ENCODE data around the gene WDR86.

WDR86 gene

DNA sequence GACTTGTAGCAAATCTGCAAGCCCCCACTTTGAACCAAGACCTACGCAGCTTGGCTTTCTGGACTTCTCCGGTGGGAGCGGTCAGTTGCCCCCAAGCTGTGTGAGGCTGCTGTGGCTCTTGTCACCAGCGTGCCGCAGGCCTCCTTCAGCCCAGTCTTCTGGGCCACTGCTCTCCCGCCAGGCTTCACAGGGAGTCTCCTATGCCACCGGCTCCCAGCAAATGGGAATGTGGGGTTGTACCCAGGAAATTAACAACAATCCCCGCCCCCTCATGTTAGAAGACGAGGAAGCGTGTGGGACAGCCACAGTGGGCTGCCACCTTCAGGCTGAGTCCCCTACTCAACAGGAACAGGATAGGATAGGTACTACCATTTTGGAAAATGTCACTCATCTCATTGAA lies 4.2 kb downstream of the WDR86 start:
- no peak for DNase-seq

DNA sequence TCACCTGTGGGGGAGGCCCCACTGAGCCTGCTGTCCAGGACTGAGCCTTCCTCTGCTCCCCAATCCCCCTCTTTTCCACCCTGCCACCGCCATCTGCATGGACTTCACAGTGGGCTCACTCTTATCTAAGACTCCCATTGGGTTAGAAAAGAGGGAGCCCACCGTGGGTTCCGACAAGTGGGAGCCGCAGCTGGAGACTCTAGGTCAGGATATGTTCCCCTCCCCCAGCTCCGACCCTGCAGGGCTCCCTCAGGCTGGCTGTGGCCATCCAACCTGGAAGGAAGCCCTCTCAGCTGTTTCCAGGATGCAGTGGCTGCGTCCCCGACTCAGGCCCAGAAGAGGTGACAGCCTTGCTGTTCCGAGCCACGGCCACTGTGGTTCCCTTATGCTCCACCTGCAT lies 4.8 kb downstream of the WDR86 start:
- DNase-seq = no peak

DNA sequence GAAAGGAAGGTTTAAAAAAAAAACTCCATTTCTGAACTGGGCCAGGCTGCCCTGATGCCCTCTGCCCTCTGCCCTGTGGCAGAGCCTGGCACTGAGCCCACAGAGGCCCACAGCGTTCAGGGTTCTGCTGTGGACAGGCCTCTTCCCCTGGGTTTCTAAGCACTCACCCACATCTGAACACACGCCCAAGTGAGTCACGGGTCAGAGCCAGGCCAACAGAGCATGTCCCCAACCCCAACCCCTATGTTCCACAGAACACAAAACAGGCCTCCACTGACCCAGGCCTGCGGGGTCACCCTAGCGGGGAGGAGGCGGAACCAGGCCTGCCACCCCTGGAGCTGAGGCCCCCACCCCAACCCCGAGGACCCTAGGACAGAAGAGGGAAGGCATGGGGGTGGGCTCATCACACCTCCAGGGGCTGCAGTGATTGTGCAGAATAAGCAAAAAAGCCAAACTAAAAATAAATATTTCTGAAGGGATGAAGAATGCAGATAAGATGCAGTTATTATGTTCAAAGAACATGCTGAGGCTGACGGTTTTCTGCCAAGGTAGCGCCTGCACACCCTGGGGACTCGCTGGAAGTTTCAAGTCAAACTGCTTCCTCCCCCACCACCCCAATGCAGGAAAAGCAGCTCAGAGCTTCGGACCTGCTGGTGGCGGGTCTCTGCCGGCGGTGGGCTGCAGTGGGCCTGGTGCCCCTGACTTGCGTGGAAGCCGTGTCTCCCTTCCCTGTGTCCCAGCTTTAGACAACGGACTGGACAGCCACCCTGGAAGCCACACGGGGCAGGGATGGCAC lies 5.4 kb downstream of the WDR86 start:
- DNase-seq = peak; percentile 62

DNA sequence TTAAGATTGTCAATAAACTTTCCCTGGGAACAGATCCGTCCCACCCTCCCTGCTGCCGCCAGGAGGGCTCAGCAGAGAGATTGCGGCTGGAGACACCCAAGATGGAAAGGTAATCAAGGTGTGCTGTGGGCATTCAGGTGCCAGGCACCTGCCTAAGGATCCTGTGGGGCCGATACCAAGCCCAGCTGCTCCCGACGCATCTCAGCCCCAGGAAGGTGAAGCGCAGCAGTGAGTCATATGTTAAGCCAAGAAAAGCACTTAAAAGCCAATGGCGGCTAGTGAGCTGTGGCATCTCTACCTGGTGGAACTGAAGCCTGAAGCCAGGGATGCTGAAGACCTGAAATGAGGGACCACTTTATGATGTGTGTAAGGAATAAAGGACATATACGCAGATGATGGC lies 6.1 kb downstream of the WDR86 start:
- DNase-seq = no peak

DNA sequence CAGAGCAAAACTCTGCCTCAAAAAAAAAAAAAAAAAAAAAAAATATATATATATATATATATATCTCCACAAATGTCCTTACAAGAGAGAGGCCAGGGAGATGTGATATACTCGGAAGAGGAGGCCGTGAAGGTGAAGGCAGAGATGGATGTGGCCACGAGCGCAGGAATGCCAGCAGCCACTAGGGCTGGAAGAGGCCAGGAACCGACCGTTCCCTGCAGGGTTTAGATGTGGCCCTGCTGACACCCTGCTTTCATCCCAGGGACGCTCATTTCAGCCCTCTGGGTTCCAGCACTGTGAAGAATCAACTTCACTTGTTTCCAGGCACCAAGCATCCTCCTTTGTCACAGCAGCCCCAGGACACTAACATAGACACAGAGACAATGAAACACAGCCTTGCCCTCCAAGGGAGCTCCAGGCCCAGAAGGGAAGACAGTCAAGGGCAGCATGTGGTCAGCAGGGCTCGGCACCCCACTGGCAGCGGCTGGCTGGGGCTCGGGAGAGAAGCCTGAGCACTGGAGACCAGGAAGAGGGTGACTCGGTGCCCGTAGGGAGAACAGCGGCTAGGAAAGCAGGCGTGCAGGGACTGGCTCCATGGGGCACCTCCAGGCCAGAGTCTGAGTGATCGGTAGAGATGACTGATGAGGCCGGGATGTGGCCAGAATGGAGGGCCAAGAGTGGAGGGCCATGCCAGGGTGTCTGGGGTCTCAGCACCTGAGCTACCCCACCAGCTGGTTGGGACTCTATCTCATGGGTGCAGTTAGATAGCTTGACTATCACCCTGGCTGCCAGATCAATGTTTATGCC lies 7.6 kb downstream of the WDR86 start:
- no peak for DNase-seq

DNA sequence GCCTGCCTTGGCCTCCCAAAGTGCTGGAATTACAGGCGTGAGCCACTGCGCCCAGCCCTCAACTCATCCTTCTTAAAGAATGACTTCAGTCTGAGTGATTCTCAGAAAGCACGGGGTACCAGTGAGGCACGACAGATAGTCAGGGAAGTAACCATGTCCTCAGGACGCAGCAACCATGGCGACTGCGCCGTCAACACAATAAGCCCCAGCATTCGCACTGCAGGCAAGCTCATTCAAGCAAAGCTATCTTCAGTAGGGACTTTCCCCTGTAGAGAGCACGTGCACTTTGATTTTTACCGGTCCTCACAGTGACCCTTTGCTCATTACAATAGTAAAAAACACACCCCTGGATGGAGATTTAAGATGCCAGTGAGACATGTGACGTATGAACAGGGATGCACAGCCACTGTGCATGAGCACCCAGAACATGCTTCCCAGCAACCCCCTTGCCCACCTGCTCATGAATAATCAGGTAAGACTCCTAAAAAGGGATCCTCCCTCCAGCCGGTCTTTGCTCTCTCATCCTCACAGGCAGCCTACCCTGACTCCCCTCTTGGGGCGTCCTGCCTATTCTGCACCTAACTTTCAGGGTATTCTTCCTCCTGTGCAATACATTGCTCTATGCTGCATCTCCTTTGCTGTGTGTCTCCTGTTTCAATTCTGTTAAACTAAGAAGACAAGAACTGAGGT lies 9.1 kb downstream of the WDR86 start:
- DNase-seq = peak; percentile 74

DNA sequence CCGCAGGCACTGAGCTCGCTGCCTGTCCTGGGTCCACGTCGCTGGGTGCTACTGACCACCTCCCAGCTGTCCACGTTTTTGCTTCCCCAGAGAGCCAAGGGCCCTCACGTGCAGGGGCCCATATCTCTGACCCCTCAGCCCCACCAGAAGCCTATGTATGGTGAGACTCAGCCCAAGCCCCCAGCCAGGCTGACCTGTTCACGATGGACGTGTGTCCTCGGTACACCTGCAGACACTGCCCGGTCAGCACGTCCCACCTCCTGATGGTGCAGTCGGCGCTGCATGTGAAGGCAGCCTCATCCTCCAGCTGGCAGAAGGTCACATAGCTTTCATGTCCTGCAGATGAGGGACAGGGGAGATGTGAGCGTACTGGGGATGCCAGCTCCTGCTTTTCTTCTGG lies 9.9 kb downstream of the WDR86 start:
- no peak for DNase-seq

DNA sequence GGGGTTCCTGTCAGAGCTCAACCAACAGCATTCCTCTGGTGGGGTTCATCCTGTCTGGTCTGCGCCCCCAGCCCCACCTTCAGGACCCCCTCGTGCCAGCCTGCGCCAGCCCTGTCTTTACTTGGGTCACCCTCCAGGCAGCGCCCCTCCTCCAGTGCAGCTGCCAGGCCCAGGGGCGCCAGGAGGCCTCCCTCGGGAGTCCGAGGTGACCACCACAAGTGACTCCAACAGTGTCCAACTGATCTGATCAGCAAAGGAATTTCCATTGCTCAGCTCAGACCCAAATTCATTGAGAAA lies 10.6 kb downstream of the WDR86 start:
- no peak for DNase-seq

DNA sequence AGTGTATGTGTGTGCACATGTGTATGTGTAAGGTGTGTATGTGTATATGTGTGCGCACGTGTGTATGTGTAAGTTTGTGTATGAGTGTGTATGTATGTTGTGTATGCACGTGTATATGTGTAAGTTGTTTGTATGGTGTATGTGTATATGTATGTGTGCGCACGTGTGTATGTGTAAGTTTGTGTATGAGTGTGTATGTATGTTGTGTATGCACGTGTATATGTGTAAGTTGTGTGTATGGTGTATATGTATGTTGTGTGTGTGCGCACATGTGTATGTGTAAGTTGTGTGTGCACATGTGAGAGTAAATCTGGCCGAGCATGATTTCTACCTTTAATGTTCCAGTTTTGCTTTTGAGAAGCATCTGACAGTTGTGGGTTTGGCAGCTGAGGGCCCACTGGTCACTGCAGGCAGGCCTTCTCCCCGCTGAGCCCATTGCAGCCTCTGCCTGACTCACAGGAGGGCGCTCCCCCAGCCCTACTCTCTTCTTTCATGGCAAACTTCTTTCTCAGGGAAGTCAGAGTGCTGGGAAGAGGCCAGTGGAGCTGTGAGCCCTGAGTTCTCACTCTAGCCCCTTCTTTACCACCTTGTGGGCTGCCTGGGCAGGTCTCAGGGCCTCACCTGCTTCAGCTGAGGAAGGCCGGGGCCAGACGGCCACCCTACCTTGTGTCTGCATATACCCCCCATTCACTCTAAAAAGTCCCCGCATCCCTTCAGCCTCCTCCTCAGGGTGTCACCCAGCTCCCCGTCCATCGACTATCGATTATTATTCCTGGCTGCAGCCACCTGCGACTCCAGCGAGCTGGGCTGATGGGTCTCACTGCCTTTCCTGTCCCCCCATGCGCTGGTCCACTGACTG lies 11.2 kb downstream of the WDR86 start:
- no peak for DNase-seq

DNA sequence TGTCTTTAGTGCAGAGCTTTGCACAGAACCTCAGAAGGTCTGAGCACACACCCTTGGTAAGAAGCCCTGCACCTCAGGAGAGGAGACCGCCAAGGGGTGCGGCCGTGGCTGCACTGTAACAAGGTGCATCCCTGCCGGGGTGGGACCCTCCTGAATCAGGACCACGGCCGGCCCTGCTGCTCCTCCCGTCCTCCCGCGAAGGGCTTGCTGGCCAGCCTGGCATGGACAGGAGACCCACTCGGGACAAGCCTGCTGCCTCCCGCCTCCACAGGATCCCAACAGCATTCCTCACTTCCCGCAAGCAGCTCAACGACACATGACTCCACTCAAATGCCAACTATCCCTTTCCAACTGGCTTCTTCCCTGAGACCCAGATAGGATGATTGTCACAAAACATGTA lies 12.8 kb downstream of the WDR86 start:
- DNase-seq = no peak

DNA sequence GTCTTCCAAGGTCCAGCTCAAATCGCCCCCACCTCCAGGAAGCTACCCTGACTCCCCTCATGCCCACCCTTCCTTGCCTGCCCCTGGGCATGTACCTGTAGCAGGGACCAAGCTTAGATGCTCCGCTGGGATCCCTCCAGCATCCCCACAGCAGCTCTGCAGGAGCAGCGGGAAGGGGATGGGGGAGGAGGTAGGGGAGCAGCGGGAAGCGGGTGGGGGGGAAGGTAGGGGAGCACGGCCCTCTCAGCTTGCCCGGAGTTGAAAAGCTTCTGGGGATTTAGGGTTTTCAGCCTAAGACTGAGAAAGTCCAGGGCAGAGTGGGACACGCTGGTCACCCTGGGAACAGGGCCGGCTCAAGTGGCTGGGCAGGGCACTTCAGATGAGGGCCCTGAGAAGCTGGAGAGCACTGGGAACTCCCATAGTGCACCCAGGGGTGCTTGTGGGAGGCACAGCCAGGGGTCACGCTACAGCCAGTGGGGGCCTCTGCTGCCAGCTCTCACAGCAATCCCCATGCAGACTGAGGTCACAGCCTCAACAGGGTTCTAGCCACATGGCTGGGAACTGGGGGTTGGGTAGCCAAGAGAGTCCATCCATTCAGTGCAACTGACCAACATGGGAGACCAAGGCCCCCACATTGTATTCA lies 13.4 kb downstream of the WDR86 start:
- no peak for DNase-seq

DNA sequence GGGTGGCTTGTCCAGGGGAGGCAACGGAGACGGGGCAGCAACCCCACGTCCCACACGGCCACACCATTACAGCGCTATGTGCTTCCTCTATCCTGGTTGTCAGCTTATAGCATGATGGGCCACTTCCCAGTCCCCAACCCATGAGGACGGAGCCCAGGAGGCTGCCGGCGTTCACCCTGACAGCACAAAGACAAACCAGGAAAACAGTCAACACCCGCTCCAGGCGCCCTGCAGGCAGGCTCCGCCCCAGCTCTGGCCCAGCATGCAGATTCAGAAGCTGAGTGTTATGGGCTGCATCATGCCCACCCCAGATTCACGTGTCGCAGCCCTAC lies 14.8 kb downstream of the WDR86 start:
- peak; percentile 14 for DNase-seq

DNA sequence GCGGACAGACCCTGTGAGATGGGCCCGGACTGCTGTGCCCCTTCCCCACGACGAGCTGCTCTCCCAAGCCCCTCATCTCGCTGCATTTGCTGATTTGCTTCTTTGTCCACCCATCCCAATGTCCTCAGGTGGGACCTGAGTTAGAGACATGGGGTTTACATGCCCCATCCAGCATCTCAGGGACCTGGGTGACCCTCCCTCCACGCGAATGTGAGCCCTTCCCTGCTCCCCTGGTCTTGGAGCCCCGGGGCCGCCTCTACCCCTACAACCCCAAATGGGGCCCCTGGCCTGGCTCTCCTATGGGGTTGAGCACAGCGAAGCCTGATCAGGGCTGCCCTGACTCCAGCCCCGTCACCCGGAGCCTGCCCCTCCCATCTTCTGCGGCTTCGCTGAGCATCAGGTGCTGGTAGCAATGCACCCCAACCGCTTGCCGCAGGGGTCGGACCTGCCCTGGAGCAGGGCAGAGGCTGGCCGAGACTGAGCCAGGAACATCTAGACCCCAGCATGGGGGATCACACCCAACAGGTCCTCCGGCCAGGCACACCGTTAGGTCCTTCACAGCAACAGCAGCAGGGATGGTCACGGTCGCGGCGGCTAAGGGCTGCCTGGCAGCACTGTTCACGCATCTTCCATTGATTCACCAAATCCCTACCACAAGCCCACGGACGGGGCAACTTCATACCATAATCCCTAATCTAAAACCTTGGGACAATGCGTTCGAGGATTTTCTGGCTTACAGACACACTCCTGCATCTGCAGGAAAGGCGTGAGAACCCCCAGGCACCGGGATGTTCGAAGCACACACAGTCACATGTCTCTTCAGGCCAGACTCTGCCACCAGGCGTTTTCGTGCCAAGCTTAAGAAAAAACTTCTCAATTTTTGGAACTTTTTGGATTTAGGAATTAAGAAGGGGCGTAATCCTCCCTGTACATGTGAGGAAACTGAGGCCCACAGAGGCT lies 15.5 kb downstream of the WDR86 start:
- peak; percentile 7 for DNase-seq

DNA sequence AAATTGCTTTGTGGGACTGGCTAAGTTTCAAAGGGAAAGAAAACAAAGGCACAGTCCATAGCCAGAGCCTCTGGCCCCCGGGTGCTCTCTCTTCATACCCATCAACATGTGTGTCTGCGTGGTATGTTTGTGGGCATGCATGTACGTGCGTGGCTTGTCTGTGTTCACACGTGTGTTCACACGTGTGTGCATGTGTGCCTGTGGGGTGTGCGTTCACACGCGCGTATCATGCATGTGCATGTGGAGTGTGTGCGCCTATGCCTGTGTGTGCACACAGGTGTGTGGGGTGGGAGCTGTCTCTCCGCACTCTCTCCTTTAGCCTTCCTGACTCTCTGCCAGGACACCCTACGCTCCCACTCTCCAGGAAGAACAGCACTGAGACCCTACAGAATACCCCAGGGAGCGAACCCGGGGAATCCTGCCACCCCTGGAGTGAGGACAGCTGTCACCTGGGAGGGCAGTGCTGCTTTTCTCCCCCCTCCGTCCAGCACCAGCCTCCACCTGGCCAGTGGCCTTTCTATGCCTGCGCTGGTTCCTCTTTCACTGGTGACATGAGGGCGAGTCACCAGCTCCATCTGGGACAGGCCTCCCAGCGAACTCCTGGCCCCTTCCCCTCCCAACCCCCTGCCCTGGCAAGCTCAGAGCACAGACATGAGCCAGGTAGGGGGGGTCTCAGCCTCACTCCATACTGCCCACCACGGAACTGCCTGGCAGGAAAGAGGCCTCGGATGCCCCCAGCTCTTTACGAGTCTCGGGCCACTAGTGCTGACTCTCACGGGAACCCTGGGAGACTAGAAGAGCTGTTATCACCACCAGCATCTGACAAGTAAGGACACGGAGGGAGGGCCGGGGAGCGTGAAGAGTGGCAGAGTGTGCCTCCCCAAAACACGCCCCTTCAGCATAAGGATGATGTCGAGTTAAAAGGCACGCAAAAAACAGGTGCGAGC lies 16.5 kb downstream of the WDR86 start:
- DNase-seq = peak; percentile 15

DNA sequence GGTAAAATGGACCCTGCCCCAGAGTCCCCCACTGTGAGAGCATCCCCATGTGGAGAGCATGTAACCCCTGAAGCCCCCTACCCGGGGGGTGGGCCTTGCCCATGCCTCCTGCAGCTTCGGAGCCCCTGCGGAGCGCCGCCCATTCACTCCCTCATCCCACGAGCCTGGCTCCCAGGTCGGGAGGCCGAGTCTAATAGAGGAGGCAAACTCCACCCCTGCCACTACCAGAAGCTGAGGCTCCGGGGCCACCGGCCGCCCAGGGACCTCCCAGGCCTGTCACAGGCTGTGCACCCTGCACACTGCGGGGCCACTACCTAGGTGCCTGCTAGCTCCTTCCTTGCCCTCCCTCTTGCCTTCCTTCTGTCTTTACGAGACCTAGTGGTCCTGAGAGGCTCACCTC lies 17.4 kb downstream of the WDR86 start:
- no peak for DNase-seq

DNA sequence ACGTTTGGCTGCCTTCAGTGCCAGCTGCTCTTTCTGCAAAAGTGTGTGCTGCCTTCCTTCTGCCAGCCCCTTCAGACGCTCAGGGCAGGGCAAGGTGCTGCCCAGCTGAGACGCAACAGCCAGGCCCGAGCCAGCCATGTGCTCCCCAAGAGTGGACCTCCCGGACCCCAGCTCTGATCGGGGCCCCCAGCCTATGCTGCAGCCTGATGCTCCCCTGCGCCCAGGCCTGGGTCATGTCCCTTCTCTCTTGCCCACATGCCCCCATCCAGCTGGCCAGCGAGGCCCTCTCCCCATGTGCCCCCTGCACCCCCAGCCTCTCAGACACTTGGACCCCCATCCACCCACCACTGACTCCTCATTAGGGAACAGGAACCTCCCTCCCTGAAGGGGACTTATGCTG lies 17.8 kb downstream of the WDR86 start:
- DNase-seq = peak; percentile 13

DNA sequence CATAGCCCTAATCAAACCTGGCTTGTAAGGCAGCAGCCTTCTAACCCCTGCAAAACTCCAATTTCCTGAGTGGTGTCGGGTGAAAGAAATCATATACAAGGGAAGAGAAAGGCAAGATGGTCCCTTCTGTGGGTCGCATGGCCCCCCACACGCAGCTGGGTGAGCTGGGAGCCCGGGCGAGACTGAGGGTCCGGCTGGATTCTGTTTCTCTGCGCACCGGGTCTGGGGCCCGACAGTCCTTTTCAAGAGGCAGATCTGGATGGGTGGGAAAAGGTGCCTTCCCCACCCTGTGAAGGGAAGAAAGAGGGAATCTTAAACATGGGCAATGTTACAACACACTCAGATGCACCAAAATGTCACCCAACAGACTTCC lies 18.5 kb downstream of the WDR86 start:
- no peak for DNase-seq

DNA sequence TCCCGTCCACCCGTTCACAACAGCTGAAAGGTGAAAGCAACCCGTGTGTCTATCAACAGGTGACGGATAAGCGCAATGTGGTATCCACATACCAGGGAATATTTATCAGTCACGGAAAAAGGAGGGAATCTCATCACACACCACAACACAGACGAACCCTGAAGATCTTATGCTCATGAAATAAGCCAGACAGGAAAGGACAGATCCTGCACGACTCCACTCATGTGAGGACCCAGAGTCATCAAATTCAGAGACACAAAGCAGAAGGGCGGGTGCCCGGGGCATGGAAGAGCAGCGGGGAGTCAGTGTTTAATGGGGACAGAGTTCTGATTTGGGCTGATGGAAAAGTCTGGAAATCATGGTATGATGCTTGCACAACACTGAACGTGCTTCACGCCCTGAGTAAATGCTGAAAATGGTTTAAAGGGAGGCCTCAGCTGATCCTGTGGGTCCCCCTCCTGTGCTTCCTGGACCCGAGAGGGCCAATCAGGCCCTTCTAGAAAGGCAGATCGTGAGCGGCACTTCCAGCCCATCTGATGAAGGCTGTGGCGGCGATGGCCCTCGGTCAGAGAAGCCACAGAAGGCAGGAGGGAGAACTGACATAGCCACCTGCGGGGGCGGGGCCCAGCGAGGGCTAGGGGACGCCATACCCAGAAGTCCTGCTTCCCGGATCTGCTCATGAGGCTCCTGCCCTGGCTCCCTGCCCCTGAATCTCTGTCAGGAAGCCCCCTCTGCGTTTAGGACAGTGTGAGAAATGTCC lies 19.1 kb downstream of the WDR86 start:
- DNase-seq = peak; percentile 1

DNA sequence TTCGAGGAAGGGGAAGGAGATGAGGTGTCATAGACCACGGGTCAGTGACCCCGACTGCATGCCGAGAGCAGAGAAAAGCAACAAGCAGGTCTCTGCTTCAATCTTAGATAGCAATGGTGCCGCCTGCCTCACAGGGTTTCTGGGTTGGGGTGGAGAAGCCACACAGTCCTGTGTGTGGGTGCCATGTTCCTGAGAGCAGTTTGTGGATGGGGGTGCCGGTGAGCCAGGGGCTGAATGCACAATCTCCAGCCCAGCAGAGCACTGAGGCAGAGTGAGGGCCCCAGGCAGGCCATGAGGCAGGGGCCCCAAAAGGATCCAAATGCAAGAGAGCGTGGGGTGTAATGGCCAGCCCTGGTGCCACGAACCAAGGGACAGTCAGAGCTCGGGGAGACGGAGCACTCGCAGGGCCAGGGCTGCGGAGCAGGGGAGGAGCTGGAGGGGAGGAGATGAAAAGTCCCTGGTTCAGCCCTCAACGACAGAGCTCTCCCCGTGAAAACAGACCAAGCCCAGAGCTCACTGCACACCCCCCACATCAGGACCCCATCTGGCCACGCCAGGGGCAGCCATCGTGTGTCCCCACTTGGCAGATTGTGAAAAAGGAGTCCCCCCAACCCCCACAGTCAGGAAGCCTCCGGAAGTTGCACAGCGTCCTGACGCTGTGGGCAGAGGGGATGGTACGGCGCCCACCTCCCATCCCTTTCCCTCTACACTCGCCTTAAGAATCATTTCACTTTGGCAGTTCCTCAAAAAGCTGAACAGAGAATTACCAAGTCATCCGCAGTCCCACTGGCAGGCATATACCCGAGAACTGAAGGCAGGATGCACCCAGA lies 19.9 kb downstream of the WDR86 start:
- peak; percentile 13 for DNase-seq
